PC-9 (cell line): ENCODE results near the gene TRUB2. TPM values are rescaled to one million over a fixed set of nuclear protein-coding genes. Genes with fewer than 3 reads are reported as not detected.

Experiments
- BruUV-seq: library from RNA; stranded (reverse); fragments of 400-500 nt; replicated peaks from 2 replicates; lab custom pipeline; 2021; lab: Mats Ljungman, UMichigan
- CTCF ChIA-PET: fragments of 300-600 bp; sonication (Branson Sonifier 250); formaldehyde crosslinking; loops from one replicate; lab custom pipeline; 2022; ENCODE audit warnings: antibody characterized with exemption; lab: Charles Lee
- POLR2A ChIA-PET: fragments of 300-600 bp; sonication (Branson Sonifier 250); formaldehyde crosslinking; loops from one replicate; lab custom pipeline; 2022; ENCODE audit warnings: antibody characterized with exemption; ENCODE audit not compliant: unreplicated experiment; lab: Charles Lee
- DNase-seq, 2 experiments: peaks; one replicate each; pipeline versions ENCODE4 v3.0.0 to v3.0.0-alpha.2; 2015 to 2022; ENCODE audit warnings: mixed read lengths in 1 of 2
- H2AFZ ChIP-seq: fragments of 200-600 bp; sonication (generic); 2 replicates; pipeline ENCODE4 v1.8.1; 2017; ENCODE audit warnings: antibody characterized with exemption
- H3F3A ChIP-seq: fragments of 200-600 bp; sonication (generic); 2 replicates; pipeline ENCODE4 v1.8.1; 2017; ENCODE audit warnings: antibody characterized with exemption, mild to moderate bottlenecking, low read depth; ENCODE audit not compliant: insufficient read depth
- H3K27ac ChIP-seq: fragments of 200-600 bp; sonication (generic); 2 replicates; pipeline ENCODE4 v1.6.1; 2016; ENCODE audit warnings: mixed run types
- H3K27me3 ChIP-seq: fragments of 200-600 bp; sonication (generic); 2 replicates; pipeline ENCODE4 v1.6.1; 2016; ENCODE audit warnings: low read depth, mixed run types; ENCODE audit not compliant: insufficient read depth
- H3K36me3 ChIP-seq: fragments of 200-600 bp; sonication (generic); 2 replicates; pipeline ENCODE4 v1.6.1; 2016; ENCODE audit warnings: low read depth, mixed run types
- H3K4me1 ChIP-seq: fragments of 200-600 bp; sonication (generic); replicated peaks from 2 replicates; pipeline ENCODE4 v1.6.1; 2016; ENCODE audit warnings: mixed run types; ENCODE audit not compliant: insufficient read depth
- H3K4me2 ChIP-seq: fragments of 200-600 bp; sonication (generic); 2 replicates; pipeline ENCODE4 v1.6.1; 2017; ENCODE audit warnings: mixed run types
- H3K4me3 ChIP-seq: fragments of 200-600 bp; sonication (generic); 2 replicates; pipeline ENCODE4 v1.6.1; 2016; ENCODE audit warnings: mixed run types
- H3K79me2 ChIP-seq: fragments of 200-600 bp; sonication (generic); 2 replicates; pipeline ENCODE4 v1.6.1; 2017; ENCODE audit warnings: low read depth, mixed run types
- H3K9me2 ChIP-seq: fragments of 200-600 bp; sonication (generic); 2 replicates; pipeline ENCODE4 v1.8.1; 2017; ENCODE audit warnings: mild to moderate bottlenecking; ENCODE audit not compliant: insufficient read depth
- H3K9me3 ChIP-seq: fragments of 200-600 bp; sonication (generic); 2 replicates; pipeline ENCODE4 v1.8.1; 2016; ENCODE audit warnings: low read depth; ENCODE audit not compliant: insufficient read depth
- H4K20me1 ChIP-seq: fragments of 200-600 bp; sonication (generic); 2 replicates; pipeline ENCODE4 v1.8.1; 2017; ENCODE audit not compliant: insufficient read depth
- CTCF ChIP-seq: fragments of 200-600 bp; sonication (generic); conservative IDR thresholded peaks from 2 replicates; pipeline ENCODE4 v1.6.1; 2017; ENCODE audit warnings: mixed run types, antibody characterized with exemption, mild to moderate bottlenecking, moderate library complexity
- EZH2 ChIP-seq: fragments of 200-600 bp; sonication (generic); IDR thresholded peaks from 2 replicates; pipeline ENCODE4 v1.8.0; 2017; ENCODE audit warnings: antibody characterized with exemption, low read depth
- intact Hi-C: fragments of 100-400 bp; cut with micrococcal nuclease; formaldehyde crosslinking; loops from one replicate; pipeline ENCODE4 v1.10.0; 2022; ENCODE audit not compliant: unreplicated experiment
- total RNA-seq: library from RNA; stranded (reverse); gene quantifications from 2 replicates; pipeline ENCODE4 v1.2.3, GENCODE V29; 2021

Gene TRUB2
- total RNA-seq, 1 experiment from 2014 or later = 62.1 TPM

- BruUV-seq = no TSS peak
- Histone ChIP-seq H3K27ac (no peak overlapping the region), H3K4me1 (peaks cover 32% of the 10 kb centered on the region), H3K36me3 (peaks cover 21% of the 10 kb centered on the region), H3K4me3 (no peak overlapping the region), H3K4me2 (no peak overlapping the region), H3K9me3 (no peaks in the 10 kb centered on the region), H2AFZ (no peak overlapping the region), H3K79me2 (no peaks in the 10 kb centered on the region), H3F3A (peaks cover 50% of the 10 kb centered on the region), H4K20me1 (no peaks in the 10 kb centered on the region), H3K27me3 (no peaks in the 10 kb centered on the region), H3K9me2 (no peaks in the 10 kb centered on the region)
- TF ChIP-seq CTCF (no peak), EZH2 (no peak)
- no peak for DNase-seq
- POLR2A ChIA-PET = interaction anchor here (0.5 kb wide), 1 partner anchor 61 kb away, joined by 7 read pairs; the partner anchor contains the start of gene URM1
- CTCF ChIA-PET = no interaction called here
- intact Hi-C loops = no loop called here
These were observed 11.8 kb downstream of the TRUB2 start for GRCh38 chr9:128310461-128310860.

GRCh38 chr9:128309551-128309950, 12.7 kb downstream of the TRUB2 start:
- H3K36me3 ChIP-seq = peaks cover 14% of the 10 kb centered on the region
- no peak for TF ChIP-seq EZH2
- no peak for TF ChIP-seq CTCF
- H2AFZ ChIP-seq = no peak overlapping the region
- H3F3A ChIP-seq = peaks cover 59% of the 10 kb centered on the region
- CTCF ChIA-PET = no interaction called here
- POLR2A ChIA-PET = interaction anchor here (0.6 to 0.7 kb wide), 2 partner anchors 100 to 172 kb away, joined by 3 read pairs; no protein-coding TSS in a partner anchor
- no peaks in the 10 kb centered on the region for H4K20me1 ChIP-seq
- no peaks in the 10 kb centered on the region for H3K9me3 ChIP-seq
- H3K4me2 ChIP-seq = no peak overlapping the region
- H3K27me3 ChIP-seq = no peaks in the 10 kb centered on the region
- no peak for DNase-seq
- H3K4me1 ChIP-seq = peaks cover 40% of the 10 kb centered on the region
- H3K9me2 ChIP-seq = no peaks in the 10 kb centered on the region
- H3K79me2 ChIP-seq = no peaks in the 10 kb centered on the region
- intact Hi-C loops = no loop called here
- no TSS peak for BruUV-seq
- no peak overlapping the region for H3K4me3 ChIP-seq
- no peak overlapping the region for H3K27ac ChIP-seq

DNA sequence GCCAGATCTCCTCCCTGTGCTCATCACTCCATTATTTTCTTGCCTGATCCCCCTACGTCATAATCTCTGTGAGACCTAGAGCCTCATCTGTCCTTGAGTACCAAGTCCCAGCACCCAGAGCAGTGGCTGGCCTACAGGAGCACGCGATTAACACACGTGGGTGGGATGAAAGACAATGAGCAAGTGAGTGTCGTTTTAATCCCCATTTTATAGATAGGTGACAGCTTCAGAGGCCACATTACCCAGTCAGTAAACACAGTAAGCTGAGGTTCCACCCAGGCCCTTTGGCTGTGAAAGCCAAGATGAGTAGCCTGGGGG, 17.3 kb downstream of the TRUB2 start:
- H3K79me2 ChIP-seq = no peaks in the 10 kb centered on the region
- ChIA-PET POLR2A (interaction anchor here (0.6 to 0.7 kb wide), 7 partner anchors 13 to 421 kb away, joined by 3 to 9 read pairs (median 5); partner anchors contain the start of gene SLC27A4), CTCF (interaction anchor here (0.5 to 1.3 kb wide), 2 partner anchors 57 to 767 kb away, joined by 4 to 6 read pairs; no protein-coding TSS in a partner anchor)
- H3K4me3 ChIP-seq = no peak overlapping the region
- no peaks in the 10 kb centered on the region for H3K9me3 ChIP-seq
- no peaks in the 10 kb centered on the region for H3K27me3 ChIP-seq
- H2AFZ ChIP-seq = no peak overlapping the region
- intact Hi-C loops = no loop called here
- BruUV-seq = no TSS peak
- peak overlapping the region; percentile 24; the same call in 1 of the 2 replicates for H3K4me2 ChIP-seq
- peaks cover 11% of the 10 kb centered on the region for H3K36me3 ChIP-seq
- H3F3A ChIP-seq = peaks cover 67% of the 10 kb centered on the region
- H4K20me1 ChIP-seq = no peaks in the 10 kb centered on the region
- no peaks in the 10 kb centered on the region for H3K9me2 ChIP-seq
- TF ChIP-seq CTCF (no peak), EZH2 (no peak)
- H3K27ac ChIP-seq = peak overlapping the region; percentile 97
- peaks cover 61% of the 10 kb centered on the region for H3K4me1 ChIP-seq
- DNase-seq = peak in 1 of 2 experiments; percentile 22
